T-helper 2 cell treated with Interferon-gamma antibody and Interleukin-4, amounts not matched to agents 5 μg/mL and 100 μg/mL, for 36 hours (primary cell): Measurements from ENCODE around the gene SLC44A3.

ENCODE experiments used
- DNase-seq: peaks from one replicate; pipeline ENCODE4 v3.0.0; 2021; ENCODE audit warnings: low spot score
- H3K27ac Mint-ChIP-seq: one replicate; pipeline ENCODE4 v1.8.0; 2021; ENCODE audit warnings: mild to moderate bottlenecking, mixed read lengths
- H3K27me3 Mint-ChIP-seq: one replicate; pipeline ENCODE4 v1.8.0; 2021; ENCODE audit warnings: low read depth, mixed read lengths
- H3K36me3 Mint-ChIP-seq: one replicate; pipeline ENCODE4 v1.8.0; 2021; ENCODE audit warnings: low read depth, mixed read lengths
- H3K4me1 Mint-ChIP-seq: one replicate; pipeline ENCODE4 v1.8.0; 2021; ENCODE audit warnings: low read depth, mixed read lengths
- H3K4me3 Mint-ChIP-seq: one replicate; pipeline ENCODE4 v1.8.0; 2022; ENCODE audit warnings: mild to moderate bottlenecking, moderate library complexity, mixed read lengths
- H3K9me3 Mint-ChIP-seq: one replicate; pipeline ENCODE4 v1.8.0; 2021; ENCODE audit warnings: mixed read lengths

SLC44A3 gene

GRCh38 chr1:94905207-94905606, 85.0 kb downstream of the SLC44A3 start:
- no peak overlapping the region for H3K27ac Mint-ChIP-seq
- no peaks in the 10 kb centered on the region for H3K4me1 Mint-ChIP-seq
- H3K36me3 Mint-ChIP-seq, result no peaks in the 10 kb centered on the region
- no peaks in the 10 kb centered on the region for H3K27me3 Mint-ChIP-seq
- no peak for DNase-seq
- H3K4me3 Mint-ChIP-seq, result no peak overlapping the region
- H3K9me3 Mint-ChIP-seq, result no peaks in the 10 kb centered on the region

GRCh38 chr1:94906382-94906781, 86.2 kb downstream of the SLC44A3 start:
- H3K36me3 Mint-ChIP-seq, result no peaks in the 10 kb centered on the region
- DNase-seq, result no peak
- H3K27ac Mint-ChIP-seq, result no peak overlapping the region
- H3K4me1 Mint-ChIP-seq, result no peaks in the 10 kb centered on the region
- no peaks in the 10 kb centered on the region for H3K9me3 Mint-ChIP-seq
- no peak overlapping the region for H3K4me3 Mint-ChIP-seq
- H3K27me3 Mint-ChIP-seq, result peaks cover 5% of the 10 kb centered on the region

GRCh38 chr1:94907136-94907535, 87.0 kb downstream of the SLC44A3 start:
- Mint-ChIP-seq H3K27me3 (peaks cover 5% of the 10 kb centered on the region), H3K27ac (no peak overlapping the region), H3K4me3 (no peak overlapping the region), H3K36me3 (no peaks in the 10 kb centered on the region), H3K4me1 (no peaks in the 10 kb centered on the region), H3K9me3 (no peaks in the 10 kb centered on the region)
- DNase-seq, result no peak

DNA sequence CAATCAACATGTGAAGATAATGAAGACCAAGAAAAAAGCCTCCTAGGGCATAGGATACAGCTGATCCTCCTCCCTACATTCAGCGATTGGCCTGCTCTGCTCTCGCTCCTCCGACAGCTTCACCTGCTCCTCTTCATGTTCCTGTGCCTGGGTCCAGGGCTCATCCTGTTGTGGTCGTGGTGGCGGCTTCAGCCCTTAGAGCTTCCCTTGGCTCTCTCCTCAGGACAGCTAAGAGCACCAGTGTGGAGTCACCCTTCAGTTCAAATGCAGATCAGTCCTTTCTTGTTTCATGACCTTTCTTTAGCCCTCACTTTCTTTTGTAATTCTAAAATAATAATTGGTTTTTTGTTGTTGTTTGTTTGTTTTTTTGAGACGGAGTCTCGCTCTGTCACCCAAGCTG, 88.0 kb downstream of the SLC44A3 start:
- Mint-ChIP-seq H3K27ac (no peak overlapping the region), H3K36me3 (no peaks in the 10 kb centered on the region), H3K4me3 (no peak overlapping the region), H3K9me3 (no peaks in the 10 kb centered on the region), H3K27me3 (peaks cover 5% of the 10 kb centered on the region), H3K4me1 (no peaks in the 10 kb centered on the region)
- no peak for DNase-seq

- peaks cover 10% of the 10 kb centered on the region for H3K27me3 Mint-ChIP-seq
- H3K4me3 Mint-ChIP-seq, result no peak overlapping the region
- H3K27ac Mint-ChIP-seq, result no peak overlapping the region
- H3K36me3 Mint-ChIP-seq, result no peaks in the 10 kb centered on the region
- no peak for DNase-seq
- no peaks in the 10 kb centered on the region for H3K4me1 Mint-ChIP-seq
- H3K9me3 Mint-ChIP-seq, result no peaks in the 10 kb centered on the region
These were observed 88.8 kb downstream of the SLC44A3 start for GRCh38 chr1:94908965-94909364.

DNA sequence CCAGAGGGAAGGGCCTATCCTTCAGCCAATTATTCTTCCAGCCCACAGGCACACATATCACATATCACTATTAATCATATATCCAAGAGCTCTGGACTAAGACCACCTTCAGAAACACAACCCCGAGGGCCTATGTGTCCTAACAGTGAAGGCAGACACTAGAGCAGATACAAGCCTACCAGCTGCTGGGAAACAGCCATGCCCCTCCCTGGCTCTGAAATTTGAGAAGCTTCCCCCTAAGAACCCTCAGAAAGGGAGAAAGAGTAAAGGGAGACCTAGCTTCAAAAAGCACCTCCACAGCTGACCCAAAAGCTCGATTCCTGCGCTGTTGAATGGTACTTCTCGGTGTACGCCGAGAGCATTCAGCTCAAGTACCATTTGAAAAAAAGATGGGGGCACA, 89.3 kb downstream of the SLC44A3 start:
- Mint-ChIP-seq H3K4me3 (no peak overlapping the region), H3K36me3 (no peaks in the 10 kb centered on the region), H3K4me1 (no peaks in the 10 kb centered on the region), H3K27me3 (peaks cover 10% of the 10 kb centered on the region), H3K27ac (no peak overlapping the region), H3K9me3 (no peaks in the 10 kb centered on the region)
- DNase-seq, result no peak

DNA sequence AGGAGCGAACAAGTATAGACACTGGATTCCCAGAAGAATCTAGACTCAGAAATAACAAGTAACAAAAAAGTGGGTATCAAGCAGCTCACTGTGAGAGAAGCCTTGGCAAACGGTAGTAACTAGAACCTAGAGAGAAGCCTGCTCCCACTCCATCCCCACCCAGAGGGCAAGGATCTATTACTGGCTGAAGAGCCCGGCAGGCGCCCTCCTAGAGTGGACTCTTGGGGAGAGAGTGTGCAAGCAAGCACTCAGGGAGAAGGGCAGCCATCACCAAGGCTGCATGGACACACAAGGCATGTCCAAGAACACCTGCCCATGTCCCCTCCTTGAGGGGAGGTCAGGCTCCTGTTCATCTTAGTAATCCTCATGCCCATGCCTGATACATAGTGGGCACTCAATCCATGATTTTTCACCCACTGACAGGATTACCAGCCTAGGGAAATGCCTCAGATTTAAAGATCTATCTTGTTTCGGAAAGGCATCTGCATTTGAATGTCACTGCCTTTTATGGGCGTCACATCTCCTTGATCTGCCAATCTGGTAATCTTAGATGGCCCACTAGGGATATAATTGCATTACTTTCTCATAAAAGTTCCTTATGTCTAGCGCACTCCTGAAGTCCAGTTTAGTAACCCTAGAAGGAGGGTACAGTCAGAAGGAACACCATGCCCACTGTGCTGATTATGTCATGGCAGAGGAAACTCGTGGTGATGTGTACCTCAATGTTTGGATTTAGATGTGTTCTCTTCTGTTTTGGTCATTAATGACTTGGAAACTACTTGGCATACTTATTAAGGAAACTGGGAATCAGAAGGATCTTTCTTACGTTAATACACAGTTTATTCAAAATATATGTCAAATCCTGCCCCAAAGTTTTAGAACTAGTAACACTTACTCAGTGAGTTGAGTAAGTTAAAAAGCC, 92.4 kb downstream of the SLC44A3 start:
- no peak overlapping the region for H3K27ac Mint-ChIP-seq
- DNase-seq, result no peak
- H3K9me3 Mint-ChIP-seq, result no peaks in the 10 kb centered on the region
- H3K4me3 Mint-ChIP-seq, result no peak overlapping the region
- H3K36me3 Mint-ChIP-seq, result no peaks in the 10 kb centered on the region
- H3K4me1 Mint-ChIP-seq, result no peaks in the 10 kb centered on the region
- H3K27me3 Mint-ChIP-seq, result peaks cover 10% of the 10 kb centered on the region

- DNase-seq, result no peak
- Mint-ChIP-seq H3K27me3 (peaks cover 15% of the 10 kb centered on the region), H3K4me3 (no peak overlapping the region), H3K9me3 (no peaks in the 10 kb centered on the region), H3K4me1 (no peaks in the 10 kb centered on the region), H3K36me3 (no peaks in the 10 kb centered on the region), H3K27ac (no peak overlapping the region)
These were observed 97.1 kb downstream of the SLC44A3 start for GRCh38 chr1:94917251-94917650.

DNA sequence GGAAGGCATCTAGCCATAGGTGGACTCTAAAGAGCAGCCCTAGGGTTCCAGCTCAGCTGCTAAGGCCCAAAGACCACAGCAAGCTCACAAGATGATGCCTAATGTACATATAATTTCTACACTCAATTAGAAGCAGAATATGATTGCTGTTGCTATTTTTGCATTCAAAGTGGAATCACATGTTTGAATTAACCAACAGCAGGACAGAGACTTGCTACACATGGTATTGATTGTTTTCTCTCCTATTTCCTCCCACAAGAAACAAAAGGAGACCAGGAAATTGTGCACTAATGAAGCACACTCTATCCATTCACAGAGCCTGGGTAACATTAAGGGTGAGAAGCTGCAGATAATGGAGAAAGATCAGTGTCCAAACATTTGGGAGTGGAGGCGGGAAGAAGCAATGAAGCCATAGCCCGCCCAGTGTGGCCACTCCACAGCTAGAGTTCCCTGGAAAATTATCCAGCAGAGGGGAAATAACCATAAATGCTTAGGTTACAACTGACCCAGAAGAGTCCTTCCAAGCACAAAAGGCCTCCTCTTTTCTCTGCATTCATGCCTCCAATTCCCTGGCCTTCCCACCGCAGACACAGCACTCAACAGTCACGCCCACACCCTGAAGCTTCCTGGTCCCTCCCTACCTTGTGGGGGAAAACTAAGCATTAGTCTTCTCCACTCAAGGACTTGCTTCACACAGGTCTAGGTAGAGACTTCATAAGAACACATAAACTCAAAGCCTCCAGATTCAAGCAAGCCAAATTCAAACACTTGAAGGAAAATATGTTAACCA, 99.3 kb downstream of the SLC44A3 start:
- H3K27me3 Mint-ChIP-seq, result peaks cover 24% of the 10 kb centered on the region
- no peaks in the 10 kb centered on the region for H3K4me1 Mint-ChIP-seq
- no peak overlapping the region for H3K27ac Mint-ChIP-seq
- no peaks in the 10 kb centered on the region for H3K36me3 Mint-ChIP-seq
- H3K4me3 Mint-ChIP-seq, result no peak overlapping the region
- H3K9me3 Mint-ChIP-seq, result no peaks in the 10 kb centered on the region
- no peak for DNase-seq

DNA sequence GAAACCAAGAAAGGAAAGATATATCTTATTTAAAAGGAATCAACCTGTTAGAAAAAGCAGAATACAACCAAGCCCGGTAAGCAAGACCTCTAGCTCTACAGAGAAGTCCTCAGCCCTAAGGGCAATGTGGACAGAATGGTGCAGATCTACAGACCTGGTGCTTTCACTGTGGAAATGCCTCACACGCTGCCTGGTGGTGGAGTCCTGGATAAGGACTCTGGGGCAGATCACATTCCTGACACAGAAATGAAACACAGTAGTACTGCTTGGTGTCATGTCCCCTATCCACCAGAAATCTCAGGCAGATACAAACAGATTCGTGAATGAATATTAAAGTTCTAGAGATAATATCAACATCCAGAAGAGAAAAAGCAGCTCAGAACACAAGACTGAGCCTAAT, 99.9 kb downstream of the SLC44A3 start:
- Mint-ChIP-seq H3K4me1 (peaks cover 2% of the 10 kb centered on the region), H3K27me3 (peaks cover 30% of the 10 kb centered on the region), H3K27ac (no peak overlapping the region), H3K4me3 (no peak overlapping the region), H3K9me3 (no peaks in the 10 kb centered on the region), H3K36me3 (no peaks in the 10 kb centered on the region)
- no peak for DNase-seq

- Mint-ChIP-seq H3K36me3 (no peaks in the 10 kb centered on the region), H3K9me3 (no peaks in the 10 kb centered on the region), H3K27me3 (peaks cover 41% of the 10 kb centered on the region), H3K4me3 (no peak overlapping the region), H3K27ac (no peak overlapping the region), H3K4me1 (peaks cover 10% of the 10 kb centered on the region)
- DNase-seq, result no peak
These were observed 101.8 kb downstream of the SLC44A3 start for GRCh38 chr1:94921977-94922376.

DNA sequence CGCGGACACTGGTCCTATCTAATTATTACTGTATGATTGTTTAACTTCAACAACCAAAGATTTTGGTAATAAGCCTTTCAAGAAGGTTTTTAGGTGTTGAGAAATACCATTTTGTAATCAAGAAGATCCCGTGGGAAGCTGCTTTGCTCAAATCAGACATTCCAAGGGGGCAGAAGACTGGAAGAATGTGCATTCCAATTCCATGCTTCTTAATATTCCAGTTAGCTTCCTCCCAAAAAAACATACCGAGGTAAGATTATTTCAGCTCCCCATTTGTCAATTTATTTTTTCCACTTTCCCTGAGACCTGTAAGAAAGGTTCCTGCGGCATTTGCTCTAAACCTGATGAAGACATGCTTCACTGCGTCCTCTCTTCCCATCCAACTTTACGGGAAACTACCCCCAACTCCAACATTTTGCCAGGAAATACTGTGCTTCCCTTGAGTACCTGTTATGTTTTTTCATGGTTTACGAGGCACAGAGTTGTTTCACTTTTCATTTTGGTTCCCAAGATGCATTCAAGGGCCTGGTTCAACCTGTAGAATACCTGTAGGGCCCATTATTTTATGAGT, 102.7 kb downstream of the SLC44A3 start:
- no peaks in the 10 kb centered on the region for H3K9me3 Mint-ChIP-seq
- no peak for DNase-seq
- peaks cover 10% of the 10 kb centered on the region for H3K4me1 Mint-ChIP-seq
- no peak overlapping the region for H3K27ac Mint-ChIP-seq
- H3K36me3 Mint-ChIP-seq, result peaks cover 2% of the 10 kb centered on the region
- H3K4me3 Mint-ChIP-seq, result no peak overlapping the region
- peaks cover 46% of the 10 kb centered on the region for H3K27me3 Mint-ChIP-seq

DNA sequence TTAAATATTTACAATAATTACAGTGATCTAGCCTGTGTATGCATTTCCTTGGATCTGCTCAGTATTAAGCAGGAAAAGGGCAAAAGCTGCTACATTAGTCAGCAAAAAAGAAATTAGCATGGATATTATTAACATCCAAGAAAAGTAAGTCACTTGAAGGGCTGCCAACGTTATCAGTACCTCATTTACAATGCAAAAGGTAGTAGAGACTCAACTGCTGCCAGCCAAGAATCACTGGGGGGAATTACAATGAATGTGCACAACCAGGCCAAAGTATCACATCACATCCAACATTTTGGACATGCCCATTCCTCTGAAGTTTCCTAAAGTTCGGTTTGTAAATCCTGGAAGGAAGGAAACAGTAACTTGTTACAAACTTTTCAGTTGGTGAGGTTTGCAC, 104.8 kb downstream of the SLC44A3 start:
- Mint-ChIP-seq H3K27ac (no peak overlapping the region), H3K36me3 (peaks cover 2% of the 10 kb centered on the region), H3K4me3 (no peak overlapping the region), H3K9me3 (no peaks in the 10 kb centered on the region), H3K27me3 (peaks cover 58% of the 10 kb centered on the region), H3K4me1 (peaks cover 10% of the 10 kb centered on the region)
- no peak for DNase-seq

DNA sequence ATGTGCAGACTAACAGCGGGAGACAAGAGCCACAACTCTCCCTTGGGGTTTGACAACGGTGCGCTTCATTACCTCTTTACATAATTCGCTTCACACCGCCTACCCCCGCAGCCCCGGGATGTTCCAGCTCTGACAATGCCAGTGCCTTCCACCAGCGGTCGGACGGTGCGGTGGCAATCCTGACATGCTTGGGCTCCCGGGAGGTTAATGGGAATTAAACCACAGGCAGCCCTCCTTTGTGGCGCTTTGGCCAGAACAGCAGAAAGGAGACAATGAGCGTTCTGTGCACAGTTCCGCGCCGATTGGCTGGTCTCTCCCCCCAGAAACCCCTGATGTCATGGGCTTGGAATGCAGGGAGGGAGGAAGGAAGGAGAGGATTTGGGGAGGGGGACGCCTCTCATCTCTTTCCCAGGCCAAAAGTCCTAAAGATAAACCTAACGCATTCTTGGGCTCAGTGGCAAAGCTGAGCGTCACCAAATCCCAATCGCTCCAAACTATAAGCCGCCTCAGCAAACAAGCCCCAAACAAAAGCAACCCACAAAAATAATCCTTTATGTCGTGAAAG, 105.5 kb downstream of the SLC44A3 start:
- Mint-ChIP-seq H3K27me3 (peaks cover 58% of the 10 kb centered on the region), H3K4me1 (peaks cover 10% of the 10 kb centered on the region), H3K36me3 (peaks cover 2% of the 10 kb centered on the region), H3K9me3 (no peaks in the 10 kb centered on the region), H3K4me3 (peak overlapping the region; percentile 85), H3K27ac (no peak overlapping the region)
- DNase-seq, result no peak
